T-cell (primary cell): ENCODE results near the gene ZNF33B. TPM values are rescaled to one million over a fixed set of nuclear protein-coding genes. Genes with fewer than 3 reads are reported as not detected.
"Not testable (repeated sequence)": the region's sequence is repeated elsewhere in the genome, so short reads cannot be mapped to it uniquely, and the experiment has no call there.

Experiments
- ATAC-seq, 4 experiments: fragments of 200-7000 bp in 3 of 4; fragments of 150-1000 bp in 1 of 4; cut with Tn5 transposase; replicated peaks in 1 of 4; 1 replicate in 3 of 4; 2 replicates in 1 of 4; pipeline ENCODE4 v1.10.0; 2021; ENCODE audit warnings: moderate library complexity in 3 of 4, mild to moderate bottlenecking in 2 of 4, moderate number of reproducible peaks in 1 of 4
- CTCF ChIA-PET, 2 donors: fragments of 300-600 bp; sonication (Branson Sonifier 250); formaldehyde crosslinking; loops; one replicate each; lab custom pipeline; 2022; ENCODE audit warnings: antibody characterized with exemption in 2 of 2; lab: Charles Lee
- POLR2A ChIA-PET, 2 donors: fragments of 300-600 bp; sonication (Branson Sonifier 250); formaldehyde crosslinking; loops; one replicate each; lab custom pipeline; 2022; ENCODE audit warnings: antibody characterized with exemption in 2 of 2; lab: Charles Lee
- DNase-seq, 35 experiments: peaks; one replicate each; pipeline versions ENCODE4 v3.0.0 to v3.0.0-alpha.2; 2013 to 2023
- H3K27ac ChIP-seq: one replicate; pipeline ENCODE4 v1.5.1; 2013; ENCODE audit warnings: low read length
- H3K27me3 ChIP-seq, 2 experiments: replicated peaks in 1 of 2; 1 replicate in 1 of 2; 2 replicates in 1 of 2; pipeline versions ENCODE4 v1.6.1 to v1.7.0; 2013; ENCODE audit warnings: low read length in 1 of 2, mixed read lengths in 1 of 2; ENCODE audit not compliant: control insufficient read depth in 2 of 2, insufficient read depth in 2 of 2; ENCODE audit errors: extremely low read depth in 1 of 2
- H3K36me3 ChIP-seq, 2 donors: 1 replicate in 1 of 2; 2 replicates in 1 of 2; pipeline versions ENCODE4 v1.6.1 to v1.7.0; 2013; ENCODE audit warnings: low read length in 1 of 2; ENCODE audit not compliant: control insufficient read depth in 2 of 2, insufficient read depth in 1 of 2; ENCODE audit errors: extremely low read depth in 1 of 2
- H3K4me1 ChIP-seq, 2 experiments: 1 replicate in 1 of 2; 2 replicates in 1 of 2; pipeline versions ENCODE4 v1.6.1 to v1.7.0; 2013; ENCODE audit warnings: low read length in 2 of 2, mixed read lengths in 1 of 2; ENCODE audit not compliant: insufficient read depth in 2 of 2, control insufficient read depth in 1 of 2; ENCODE audit errors: extremely low read depth in 1 of 2
- H3K4me3 ChIP-seq, 2 donors: 1 replicate in 1 of 2; 2 replicates in 1 of 2; pipeline versions ENCODE4 v1.5.1 to v1.7.0; 2013; ENCODE audit warnings: mild to moderate bottlenecking in 2 of 2, low read length in 1 of 2, moderate library complexity in 1 of 2; ENCODE audit not compliant: control insufficient read depth in 1 of 2; ENCODE audit errors: extremely low read depth in 1 of 2
- H3K9me3 ChIP-seq: 2 replicates; pipeline ENCODE4 v1.7.0; 2013
- H3K27ac Mint-ChIP-seq, 2 donors: one replicate each; pipeline ENCODE4 v1.8.0; 2020 to 2021; ENCODE audit warnings: mild to moderate bottlenecking in 2 of 2, mixed read lengths in 2 of 2
- H3K27me3 Mint-ChIP-seq, 2 donors: one replicate each; pipeline ENCODE4 v1.8.0; 2021 to 2022; ENCODE audit warnings: mixed read lengths in 2 of 2
- H3K36me3 Mint-ChIP-seq: one replicate; pipeline ENCODE4 v1.8.0; 2021; ENCODE audit warnings: mixed read lengths
- H3K4me1 Mint-ChIP-seq, 3 donors: one replicate each; pipeline ENCODE4 v1.8.0; 2020 to 2022; ENCODE audit warnings: mixed read lengths in 3 of 3, mild to moderate bottlenecking in 1 of 3
- H3K4me3 Mint-ChIP-seq, 3 donors: one replicate each; pipeline ENCODE4 v1.8.0; 2020 to 2022; ENCODE audit warnings: mild to moderate bottlenecking in 3 of 3, mixed read lengths in 3 of 3, moderate library complexity in 3 of 3
- H3K9me3 Mint-ChIP-seq, 3 donors: one replicate each; pipeline ENCODE4 v1.8.0; 2020 to 2022; ENCODE audit warnings: mixed read lengths in 3 of 3
- WGBS: methylation state at CpG from one replicate; pipeline ENCODE4 v1.1.5; 2013; ENCODE audit warnings: missing lambda C conversion rate; ENCODE audit not compliant: insufficient coverage; 5-methylcytosine and 5-hydroxymethylcytosine counted together
- total RNA-seq, 35 experiments: library from RNA in 6 of 35; stranded (reverse) in 6 of 35; fragments of 120-200 nt in 1 of 35; gene quantifications; one replicate each; pipeline versions ENCODE4 v1.2.1 to v1.2.4 and lab custom pipeline; 2013 to 2026

ZNF33B gene
- total RNA-seq (10 to 100 TPM; 26.4 to 61.6 (median 57.7) TPM), total RNA-seq (lab: John Stamatoyannopoulos, UW) (12.0 to 157 (median 48.7) reads per million in 29 experiments)
- total RNA-seq (2013), result 58.9 TPM

DNA sequence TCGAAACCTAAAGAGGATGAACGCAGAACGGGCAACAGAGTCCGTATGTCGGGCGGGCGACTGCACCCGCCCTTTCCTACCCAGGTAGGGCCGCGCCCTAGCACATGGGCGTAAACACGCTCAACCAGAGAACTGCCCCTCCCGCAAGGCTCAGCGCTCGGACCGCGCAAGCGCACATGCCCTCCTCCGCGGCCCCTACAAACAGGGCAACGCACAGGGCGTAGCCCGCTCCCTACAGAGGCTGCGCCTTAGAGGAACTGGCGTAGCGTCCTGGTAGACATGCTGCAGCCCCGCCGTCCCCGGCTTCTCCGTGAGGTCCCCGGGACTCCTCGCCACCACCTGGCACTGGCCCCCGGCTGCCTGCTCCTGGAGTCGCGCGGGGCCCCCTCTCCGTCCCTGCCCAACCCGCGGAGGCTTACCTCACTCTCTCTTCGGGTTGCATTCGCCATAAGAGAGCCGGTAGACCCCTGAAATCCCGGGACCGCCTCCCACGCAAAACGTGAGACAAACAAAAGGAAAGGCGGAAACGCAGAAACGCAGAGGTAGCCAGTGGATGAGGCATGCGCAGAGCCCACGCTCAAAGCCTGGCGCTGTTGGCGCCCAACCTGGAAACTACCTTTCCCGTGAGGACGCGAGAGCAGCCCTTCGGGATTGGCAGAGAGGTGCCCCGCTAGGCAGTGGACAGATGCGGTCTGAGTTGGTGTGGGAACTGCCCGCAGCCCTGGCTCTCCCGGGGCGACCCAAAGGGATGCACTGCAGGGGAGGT is at the start of gene ZNF33B:
TSS of gene ZNF33B (minus strand) at position 516 of the 766 bp plus-strand sequence. CDS start 1,642 bp downstream, outside the sequence.
- ChIA-PET CTCF (no interaction called here), POLR2A (no interaction called here)
- Histone ChIP-seq H3K27me3 (no peaks in the 10 kb centered on the region), H3K36me3 (peaks cover 6 to 8% of the 10 kb centered on the region in 2 donors), H3K4me3 (peak within 1 kb of the TSS; percentile 91 to 100), H3K27ac (peak within 1 kb of the TSS; percentile 96), H3K9me3 (no peaks in the 10 kb centered on the region), H3K4me1 (peaks cover 7 to 28% of the 10 kb centered on the region in 2 experiments)
- Mint-ChIP-seq H3K36me3 (peaks cover 26% of the 10 kb centered on the region), H3K9me3 (no peaks in the 10 kb centered on the region), H3K4me1 (peaks cover 45 to 51% (median 51%) of the 10 kb centered on the region in 3 donors), H3K27ac (peak within 1 kb of the TSS; percentile 96 to 99), H3K27me3 (no peaks in the 10 kb centered on the region), H3K4me3 (peak within 1 kb of the TSS; percentile 95 to 99 (median 98))
- WGBS, result 0% methylated on average over 60 of the region's 62 CpGs
- DNase-seq, result peak; percentile 86 to 97 (median 90)
- ATAC-seq, result peak; percentile 92 to 96 (median 94)

DNA sequence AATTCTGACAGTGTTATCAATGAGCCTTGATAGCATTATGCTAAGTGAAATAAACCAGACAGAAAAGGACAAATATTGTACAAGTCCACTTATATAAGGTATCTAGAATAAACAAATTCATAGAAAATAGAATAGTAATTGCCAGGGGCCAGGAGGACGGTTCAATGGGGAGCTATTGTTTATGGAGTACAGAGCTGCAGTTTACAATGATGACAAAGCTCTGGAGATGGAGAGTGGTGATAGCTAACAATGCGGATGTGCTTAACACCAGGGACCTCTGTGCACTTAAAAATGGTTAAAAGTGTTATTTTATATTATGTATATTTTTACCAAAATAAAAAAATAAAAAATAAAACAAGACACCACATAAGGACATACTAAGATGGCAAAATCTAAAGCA is 46.1 kb upstream of the ZNF33B start:
- Mint-ChIP-seq H3K4me3 (no peak overlapping the region), H3K9me3 (no peaks in the 10 kb centered on the region), H3K4me1 (peaks cover 1 to 12% (median 4%) of the 10 kb centered on the region in 3 donors), H3K27ac (no peak overlapping the region), H3K36me3 (no peaks in the 10 kb centered on the region), H3K27me3 (peaks cover 0 to 12% of the 10 kb centered on the region in 2 donors)
- CTCF ChIA-PET, result no interaction called here
- ATAC-seq (no peak), DNase-seq (no peak)
- H3K27me3 ChIP-seq, result peaks cover 0 to 4% of the 10 kb centered on the region in 2 experiments
- H3K4me3 ChIP-seq, result no peak overlapping the region
- H3K27ac ChIP-seq, result no peak overlapping the region
- POLR2A ChIA-PET, result no interaction called here
- no peaks in the 10 kb centered on the region for H3K36me3 ChIP-seq
- no peaks in the 10 kb centered on the region for H3K9me3 ChIP-seq
- no CpG with 5 or more reads among the region's 2 CpGs for WGBS
- H3K4me1 ChIP-seq, result no peaks in the 10 kb centered on the region

DNA sequence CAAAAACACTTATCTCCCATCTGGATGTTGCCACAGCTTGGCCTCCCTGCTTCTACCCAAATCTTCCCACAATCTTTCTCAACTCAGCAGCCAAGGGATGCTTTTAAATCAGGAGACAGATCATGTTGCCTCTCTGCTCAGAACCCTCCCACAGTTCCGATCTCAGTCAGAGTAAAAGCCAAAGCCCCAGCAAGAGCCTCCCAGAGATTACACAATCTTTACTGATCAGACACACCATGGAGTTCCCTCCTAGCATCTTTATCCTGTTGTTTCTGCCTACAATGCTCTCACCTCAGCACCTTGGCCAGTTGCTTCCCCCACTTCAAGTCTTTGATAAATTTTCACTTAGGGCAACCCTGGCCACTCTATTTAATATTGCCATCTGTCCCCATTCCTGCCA is 41.9 kb upstream of the ZNF33B start:
- ATAC-seq, result no peak
- Histone ChIP-seq H3K36me3 (no peaks in the 10 kb centered on the region), H3K4me1 (no peaks in the 10 kb centered on the region), H3K9me3 (no peaks in the 10 kb centered on the region), H3K4me3 (no peak overlapping the region), H3K27me3 (peaks cover 0 to 4% of the 10 kb centered on the region in 2 experiments), H3K27ac (no peak overlapping the region)
- POLR2A ChIA-PET, result no interaction called here
- Mint-ChIP-seq H3K9me3 (peaks cover 0 to 7% (median 4%) of the 10 kb centered on the region in 3 donors), H3K27me3 (peaks cover 0 to 12% of the 10 kb centered on the region in 2 donors), H3K36me3 (no peaks in the 10 kb centered on the region), H3K4me1 (no peaks in the 10 kb centered on the region), H3K27ac (no peak overlapping the region), H3K4me3 (no peak overlapping the region)
- CTCF ChIA-PET, result no interaction called here
- no peak for DNase-seq
- WGBS, result 100% methylated on average over 1 of the region's 1 CpG

DNA sequence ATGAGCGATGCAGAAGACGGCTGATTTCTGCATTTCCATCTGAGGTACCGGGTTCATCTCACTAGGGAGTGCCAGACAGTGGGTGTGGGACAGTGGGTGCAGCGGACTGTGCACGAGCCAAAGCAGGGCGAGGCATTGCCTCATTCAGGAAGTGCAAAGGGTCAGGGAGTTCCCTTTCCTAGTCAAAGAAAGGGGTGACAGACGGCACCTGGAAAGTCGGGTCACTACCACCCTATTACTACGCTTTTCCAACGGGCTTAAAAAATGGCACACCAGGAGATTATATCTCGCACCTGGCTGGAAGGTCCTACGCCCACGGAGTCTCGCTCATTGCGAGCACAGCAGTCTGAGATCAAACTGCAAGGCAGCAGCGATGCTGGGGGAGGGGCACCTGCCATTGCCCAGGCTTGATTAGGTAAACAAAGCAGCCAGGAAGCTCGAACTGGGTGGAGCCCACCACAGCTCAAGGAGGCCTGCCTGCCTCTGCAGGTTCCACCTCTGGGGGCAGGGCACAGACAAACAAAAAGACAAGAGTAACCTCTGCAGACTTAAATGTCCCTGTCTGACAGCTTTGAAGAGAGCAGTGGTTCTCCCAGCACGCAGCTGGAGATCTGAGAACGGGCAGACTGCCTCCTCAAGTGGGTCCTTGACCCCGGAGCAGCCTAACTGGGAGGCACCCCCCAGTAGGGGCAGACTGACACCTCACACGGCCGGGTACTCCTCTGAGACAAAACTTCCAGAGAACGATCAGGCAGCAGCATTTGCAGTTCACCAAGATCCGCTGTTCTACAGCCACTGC is 27.0 kb upstream of the ZNF33B start:
- H3K9me3 Mint-ChIP-seq, H3K27me3 ChIP-seq, H3K9me3 ChIP-seq, H3K36me3 Mint-ChIP-seq, ATAC-seq, H3K36me3 ChIP-seq, H3K27ac ChIP-seq, H3K4me1 ChIP-seq, POLR2A ChIA-PET, H3K4me3 ChIP-seq: not testable (repeated sequence)
- H3K27ac Mint-ChIP-seq, result peak overlapping the region in 1 of 2 donors; percentile 46
- H3K4me3 Mint-ChIP-seq, result peak overlapping the region in 1 of 3 donors; percentile 31
- H3K4me1 Mint-ChIP-seq, result peaks cover 6 to 14% (median 7%) of the 10 kb centered on the region in 3 donors
- H3K27me3 Mint-ChIP-seq, result peaks cover 13 to 19% of the 10 kb centered on the region in 2 donors
- CTCF ChIA-PET, result interaction anchor here in 1 of 2 donors (0.6 kb wide), 1 partner anchor 43 kb away, joined by 3 read pairs; no protein-coding TSS in a partner anchor
- peak in 2 of 35 experiments; percentile 0 to 9 for DNase-seq
- 81% methylated on average over 19 of the region's 24 CpGs for WGBS

DNA sequence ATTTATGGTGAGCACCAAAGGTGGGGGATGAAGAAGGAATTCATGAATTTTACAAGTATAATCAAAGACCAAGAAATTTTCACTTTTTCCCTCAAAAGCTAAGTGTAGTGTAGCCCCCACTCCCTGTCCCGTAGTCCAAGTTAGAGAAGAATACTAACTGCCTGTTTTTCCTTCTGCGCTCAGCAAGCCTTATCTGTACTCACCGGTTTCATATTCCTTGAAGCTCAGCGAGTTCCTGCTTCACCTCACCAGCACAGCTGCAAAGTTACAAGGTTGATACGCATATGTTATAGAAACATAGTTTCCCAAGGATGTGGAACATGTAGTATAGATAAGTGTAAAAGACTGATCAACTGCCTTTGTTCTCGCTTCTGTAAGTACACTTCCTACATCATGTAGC is 16.0 kb upstream of the ZNF33B start:
- no peak for ATAC-seq
- no peaks in the 10 kb centered on the region for H3K36me3 ChIP-seq
- no peak for DNase-seq
- peaks cover 6 to 8% (median 7%) of the 10 kb centered on the region in 3 donors for H3K4me1 Mint-ChIP-seq
- H3K4me3 ChIP-seq, result no peak overlapping the region
- no peak overlapping the region for H3K4me3 Mint-ChIP-seq
- 70% methylated on average over 2 of the region's 6 CpGs for WGBS
- H3K9me3 Mint-ChIP-seq, result peaks cover 0 to 5% (median 0%) of the 10 kb centered on the region in 3 donors
- no peaks in the 10 kb centered on the region for H3K27me3 ChIP-seq
- ChIA-PET CTCF (no interaction called here), POLR2A (interaction anchor here in 1 of 2 donors (0.6 kb wide), 1 partner anchor 11 kb away, joined by 4 read pairs; no protein-coding TSS in a partner anchor)
- no peaks in the 10 kb centered on the region for H3K4me1 ChIP-seq
- no peak overlapping the region for H3K27ac Mint-ChIP-seq
- no peaks in the 10 kb centered on the region for H3K36me3 Mint-ChIP-seq
- no peak overlapping the region for H3K27ac ChIP-seq
- peaks cover 0 to 6% of the 10 kb centered on the region in 2 donors for H3K27me3 Mint-ChIP-seq
- H3K9me3 ChIP-seq, result no peaks in the 10 kb centered on the region

DNA sequence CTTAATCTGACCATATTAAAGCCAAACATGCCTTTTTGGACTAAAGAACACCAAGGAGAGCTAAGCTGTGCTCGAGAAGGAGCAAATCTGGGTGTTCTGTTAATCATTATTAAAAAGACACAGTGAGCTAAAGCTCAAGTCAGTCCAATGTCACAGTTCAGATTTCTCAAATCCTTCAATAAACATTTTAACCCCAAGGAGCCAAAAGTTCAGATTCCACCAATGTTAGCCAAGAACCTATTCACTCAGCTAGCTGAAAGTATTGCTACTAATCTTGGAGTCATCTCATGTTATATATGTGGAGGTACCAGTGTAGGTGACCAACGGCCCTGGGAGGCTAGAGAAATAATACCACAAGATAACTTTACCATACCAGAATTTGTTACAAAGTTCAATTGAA is 14.5 kb upstream of the ZNF33B start:
- no CpG with 5 or more reads among the region's 2 CpGs for WGBS
- Histone ChIP-seq H3K36me3 (no peaks in the 10 kb centered on the region), H3K27ac (no peak overlapping the region), H3K9me3 (no peaks in the 10 kb centered on the region), H3K4me3 (no peak overlapping the region), H3K27me3 (no peaks in the 10 kb centered on the region), H3K4me1 (no peaks in the 10 kb centered on the region)
- H3K4me3 Mint-ChIP-seq, result no peak overlapping the region
- DNase-seq (no peak), ATAC-seq (no peak)
- H3K36me3 Mint-ChIP-seq, result no peaks in the 10 kb centered on the region
- H3K4me1 Mint-ChIP-seq, result peaks cover 6 to 8% (median 7%) of the 10 kb centered on the region in 3 donors
- no peak overlapping the region for H3K27ac Mint-ChIP-seq
- peaks cover 0 to 6% of the 10 kb centered on the region in 2 donors for H3K27me3 Mint-ChIP-seq
- ChIA-PET POLR2A (no interaction called here), CTCF (no interaction called here)
- peaks cover 0 to 5% (median 0%) of the 10 kb centered on the region in 3 donors for H3K9me3 Mint-ChIP-seq
